ENCODE data around the gene CDC25B.

DNA sequence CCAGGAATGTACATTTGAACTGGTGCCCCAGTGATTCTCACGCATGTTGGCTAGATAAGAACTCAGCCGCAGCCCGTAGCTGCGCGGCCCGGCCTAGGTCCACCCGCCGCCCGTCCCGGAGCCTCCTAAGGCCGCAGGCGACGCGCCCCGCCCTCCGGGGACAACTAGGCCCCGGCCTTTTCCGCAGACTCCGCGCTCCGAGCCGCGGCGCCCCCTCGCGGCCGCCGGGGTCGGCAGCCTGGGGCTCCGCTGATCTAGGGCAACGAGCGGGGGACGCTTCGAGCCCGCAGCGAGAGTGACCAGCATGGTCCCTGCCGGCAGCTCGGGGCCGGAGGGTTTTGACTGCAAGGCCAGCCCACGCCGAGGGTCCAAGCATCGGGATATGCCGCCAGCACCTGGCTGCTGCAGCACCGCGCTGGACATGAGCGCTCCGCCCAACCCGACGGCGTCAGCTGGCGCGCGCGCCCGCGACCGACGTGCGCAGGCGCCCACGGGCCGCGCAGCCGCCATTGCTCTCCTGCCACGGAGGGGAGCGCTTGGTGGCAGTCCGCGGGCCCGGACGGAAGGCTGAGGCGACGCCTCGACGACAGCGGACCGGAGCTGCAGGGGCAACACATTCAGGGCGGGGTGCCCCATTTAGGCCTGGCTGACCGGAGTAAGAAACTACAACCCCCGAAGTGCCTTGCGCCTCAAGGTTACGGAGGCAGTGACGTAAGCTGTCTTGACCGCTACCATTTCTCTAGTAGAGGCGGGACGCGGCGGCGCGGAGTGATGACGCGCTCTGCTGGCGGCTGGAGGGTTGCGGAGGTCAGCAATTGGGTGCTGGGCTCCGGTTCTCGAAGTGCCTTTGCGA lies 24.2 kb downstream of the CDC25B start, which contains the start of gene AP5S1:
- TF ChIP-seq KLF6 (CRISPR knock-in tag; IDR thresholded peaks at IDR 0.05), result peak; percentile 97
- TF ChIP-seq, protein P1, sequence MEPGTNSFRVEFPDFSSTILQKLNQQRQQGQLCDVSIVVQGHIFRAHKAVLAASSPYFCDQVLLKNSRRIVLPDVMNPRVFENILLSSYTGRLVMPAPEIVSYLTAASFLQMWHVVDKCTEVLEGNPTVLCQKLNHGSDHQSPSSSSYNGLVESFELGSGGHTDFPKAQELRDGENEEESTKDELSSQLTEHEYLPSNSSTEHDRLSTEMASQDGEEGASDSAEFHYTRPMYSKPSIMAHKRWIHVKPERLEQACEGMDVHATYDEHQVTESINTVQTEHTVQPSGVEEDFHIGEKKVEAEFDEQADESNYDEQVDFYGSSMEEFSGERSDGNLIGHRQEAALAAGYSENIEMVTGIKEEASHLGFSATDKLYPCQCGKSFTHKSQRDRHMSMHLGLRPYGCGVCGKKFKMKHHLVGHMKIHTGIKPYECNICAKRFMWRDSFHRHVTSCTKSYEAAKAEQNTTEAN (CRISPR knock-in tag; conservative IDR thresholded peaks at IDR 0.05), result peak; percentile 94

All from HepG2 (cell line).